ENCODE data around the gene PHLPP1.
"Not testable (repeated sequence)": the region's sequence is repeated elsewhere in the genome, so short reads cannot be mapped to it uniquely, and the experiment has no call there.

Gene PHLPP1

DNA sequence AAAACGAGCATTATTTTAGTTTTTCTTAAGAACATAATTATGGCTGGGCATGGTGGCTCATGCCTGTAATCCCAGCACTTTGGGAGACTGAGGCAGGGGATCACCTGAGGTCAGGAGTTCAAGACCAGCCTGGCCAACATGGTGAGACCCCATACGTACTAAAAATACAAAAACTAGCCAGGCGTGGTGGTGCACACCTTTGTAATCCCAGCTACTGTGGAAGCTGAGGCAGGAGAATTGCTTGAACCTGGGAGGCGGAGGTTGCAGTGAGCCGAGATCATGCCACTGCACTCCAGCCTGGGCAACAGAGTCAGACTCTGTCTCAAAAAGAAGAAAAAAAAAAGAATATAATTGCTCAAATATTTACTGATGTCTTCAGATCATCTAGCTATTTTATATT, 25.3 kb downstream of the PHLPP1 start:
- H3K27me3 ChIP-seq (ENCODE audit: control insufficient read depth in 1 of 2, insufficient read depth in 2 of 2, low read length in 2 of 2); H3K9ac ChIP-seq (ENCODE audit: low read depth in 1 of 2, low read length in 2 of 2); H3K4me3 ChIP-seq (ENCODE audit: low read depth in 1 of 2, low read length in 2 of 2); H3K36me3 ChIP-seq (ENCODE audit: control insufficient read depth in 1 of 2, insufficient read depth in 2 of 2, low read length in 2 of 2); H3K9me3 ChIP-seq (ENCODE audit: control insufficient read depth in 1 of 2, low read length in 2 of 2): not testable (repeated sequence)
- H3K4me1 ChIP-seq (ENCODE audit: control insufficient read depth in 1 of 2, insufficient read depth in 2 of 2, low read length in 2 of 2) = peaks cover 18 to 43% of the 10 kb centered on the region in 2 donors
- H3K27ac ChIP-seq (ENCODE audit: low read depth, low read length) = peak overlapping the region; percentile 13

- Histone ChIP-seq H3K27ac (ENCODE audit: low read depth, low read length) (no peak overlapping the region), H3K4me3 (ENCODE audit: low read depth in 1 of 2, low read length in 2 of 2) (peak overlapping the region; percentile 41 to 48), H3K4me1 (ENCODE audit: control insufficient read depth in 1 of 2, insufficient read depth in 2 of 2, low read length in 2 of 2) (peaks cover 18 to 45% of the 10 kb centered on the region in 2 donors)
These were observed 25.8 kb downstream of the PHLPP1 start for GRCh38 chr18:62741118-62741566.

DNA sequence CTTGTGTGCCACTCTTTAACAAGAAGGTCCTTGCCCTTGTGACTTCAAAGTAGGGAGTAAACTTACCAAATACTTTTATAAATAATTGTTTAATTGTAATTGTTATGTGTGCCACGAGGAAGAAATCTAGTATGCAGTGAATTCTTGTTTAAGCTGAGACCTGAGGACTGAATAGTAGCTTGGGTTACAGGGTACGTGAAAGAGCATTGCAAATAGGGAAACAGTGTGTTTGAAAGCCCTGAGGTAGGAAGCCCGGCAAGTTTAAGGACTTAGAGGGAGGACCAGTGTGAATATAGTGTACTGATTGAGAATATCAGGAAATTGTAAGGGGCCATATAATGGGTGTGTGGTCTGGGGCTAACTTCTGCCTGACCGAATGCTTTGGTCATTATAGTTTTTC, 26.2 kb downstream of the PHLPP1 start:
- Histone ChIP-seq H3K27me3 (ENCODE audit: control insufficient read depth in 1 of 2, insufficient read depth in 2 of 2, low read length in 2 of 2) (no peaks in the 10 kb centered on the region), H3K4me1 (ENCODE audit: control insufficient read depth in 1 of 2, insufficient read depth in 2 of 2, low read length in 2 of 2) (peaks cover 18 to 42% of the 10 kb centered on the region in 2 donors), H3K9ac (ENCODE audit: low read depth in 1 of 2, low read length in 2 of 2) (peak overlapping the region in 1 of 2 donors; percentile 49), H3K36me3 (ENCODE audit: control insufficient read depth in 1 of 2, insufficient read depth in 2 of 2, low read length in 2 of 2) (no peaks in the 10 kb centered on the region), H3K4me3 (ENCODE audit: low read depth in 1 of 2, low read length in 2 of 2) (peak overlapping the region; percentile 41 to 48), H3K9me3 (ENCODE audit: control insufficient read depth in 1 of 2, low read length in 2 of 2) (no peaks in the 10 kb centered on the region), H3K27ac (ENCODE audit: low read depth, low read length) (peak overlapping the region; percentile 64)

More at GRCh38 chr18:62741118-62741566, 25.8 kb downstream of the PHLPP1 start:
- Histone ChIP-seq H3K27me3 (ENCODE audit: control insufficient read depth in 1 of 2, insufficient read depth in 2 of 2, low read length in 2 of 2) (no peaks in the 10 kb centered on the region), H3K36me3 (ENCODE audit: control insufficient read depth in 1 of 2, insufficient read depth in 2 of 2, low read length in 2 of 2) (no peaks in the 10 kb centered on the region), H3K9me3 (ENCODE audit: control insufficient read depth in 1 of 2, low read length in 2 of 2) (no peaks in the 10 kb centered on the region), H3K9ac (ENCODE audit: low read depth in 1 of 2, low read length in 2 of 2) (no peak overlapping the region)

- Histone ChIP-seq H3K27ac (ENCODE audit: low read depth, low read length) (no peak overlapping the region), H3K9me3 (ENCODE audit: control insufficient read depth in 1 of 2, low read length in 2 of 2) (no peaks in the 10 kb centered on the region), H3K4me1 (ENCODE audit: control insufficient read depth in 1 of 2, insufficient read depth in 2 of 2, low read length in 2 of 2) (peaks cover 18 to 41% of the 10 kb centered on the region in 2 donors), H3K36me3 (ENCODE audit: control insufficient read depth in 1 of 2, insufficient read depth in 2 of 2, low read length in 2 of 2) (no peaks in the 10 kb centered on the region), H3K27me3 (ENCODE audit: control insufficient read depth in 1 of 2, insufficient read depth in 2 of 2, low read length in 2 of 2) (no peaks in the 10 kb centered on the region), H3K4me3 (ENCODE audit: low read depth in 1 of 2, low read length in 2 of 2) (no peak overlapping the region), H3K9ac (ENCODE audit: low read depth in 1 of 2, low read length in 2 of 2) (no peak overlapping the region)
These were observed 29.0 kb downstream of the PHLPP1 start for GRCh38 chr18:62744076-62744968.

DNA sequence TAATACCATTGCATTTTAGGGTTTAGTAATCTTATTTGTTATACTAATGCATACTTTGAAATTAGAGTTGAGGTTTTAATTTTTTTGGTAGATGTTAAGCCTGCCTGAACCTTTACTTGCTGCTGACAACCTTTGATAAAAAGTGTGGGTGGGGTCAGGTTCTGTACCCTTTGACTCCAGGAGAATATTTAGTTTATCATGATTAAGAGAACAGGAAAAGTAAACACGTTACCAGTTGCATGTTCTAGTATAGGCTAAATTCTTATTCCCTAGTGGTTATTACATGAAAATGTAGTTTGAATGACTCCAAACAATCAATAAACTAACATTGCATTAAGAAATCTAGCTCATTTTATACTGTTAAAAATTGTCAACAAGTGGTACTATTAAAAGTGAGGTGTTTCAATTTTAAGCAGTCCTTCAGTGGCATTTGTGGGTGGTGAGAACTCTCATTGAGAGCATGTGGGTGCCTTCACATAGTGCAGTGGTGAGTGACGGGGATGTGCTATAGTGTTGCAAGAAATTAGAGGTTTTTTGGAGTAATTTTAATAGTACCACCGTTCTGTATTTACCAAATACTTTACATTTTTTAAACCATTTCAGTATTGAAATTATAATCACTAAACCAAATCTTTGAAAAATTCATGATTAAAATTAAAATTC, 29.9 kb downstream of the PHLPP1 start:
- H3K36me3 ChIP-seq (ENCODE audit: control insufficient read depth in 1 of 2, insufficient read depth in 2 of 2, low read length in 2 of 2) = no peaks in the 10 kb centered on the region
- H3K9me3 ChIP-seq (ENCODE audit: control insufficient read depth in 1 of 2, low read length in 2 of 2) = no peaks in the 10 kb centered on the region
- H3K9ac ChIP-seq (ENCODE audit: low read depth in 1 of 2, low read length in 2 of 2) = no peak overlapping the region
- H3K27ac ChIP-seq (ENCODE audit: low read depth, low read length) = no peak overlapping the region
- peaks cover 18 to 40% of the 10 kb centered on the region in 2 donors for H3K4me1 ChIP-seq (ENCODE audit: control insufficient read depth in 1 of 2, insufficient read depth in 2 of 2, low read length in 2 of 2)
- no peak overlapping the region for H3K4me3 ChIP-seq (ENCODE audit: low read depth in 1 of 2, low read length in 2 of 2)
- H3K27me3 ChIP-seq (ENCODE audit: control insufficient read depth in 1 of 2, insufficient read depth in 2 of 2, low read length in 2 of 2) = no peaks in the 10 kb centered on the region

GRCh38 chr18:62749389-62749788, 34.0 kb downstream of the PHLPP1 start:
- Histone ChIP-seq H3K9ac (ENCODE audit: low read depth in 1 of 2, low read length in 2 of 2) (no peak overlapping the region), H3K27me3 (ENCODE audit: control insufficient read depth in 1 of 2, insufficient read depth in 2 of 2, low read length in 2 of 2) (no peaks in the 10 kb centered on the region), H3K4me3 (ENCODE audit: low read depth in 1 of 2, low read length in 2 of 2) (no peak overlapping the region), H3K36me3 (ENCODE audit: control insufficient read depth in 1 of 2, insufficient read depth in 2 of 2, low read length in 2 of 2) (no peaks in the 10 kb centered on the region), H3K9me3 (ENCODE audit: control insufficient read depth in 1 of 2, low read length in 2 of 2) (no peaks in the 10 kb centered on the region), H3K4me1 (ENCODE audit: control insufficient read depth in 1 of 2, insufficient read depth in 2 of 2, low read length in 2 of 2) (peaks cover 19 to 41% of the 10 kb centered on the region in 2 donors), H3K27ac (ENCODE audit: low read depth, low read length) (no peak overlapping the region)

DNA sequence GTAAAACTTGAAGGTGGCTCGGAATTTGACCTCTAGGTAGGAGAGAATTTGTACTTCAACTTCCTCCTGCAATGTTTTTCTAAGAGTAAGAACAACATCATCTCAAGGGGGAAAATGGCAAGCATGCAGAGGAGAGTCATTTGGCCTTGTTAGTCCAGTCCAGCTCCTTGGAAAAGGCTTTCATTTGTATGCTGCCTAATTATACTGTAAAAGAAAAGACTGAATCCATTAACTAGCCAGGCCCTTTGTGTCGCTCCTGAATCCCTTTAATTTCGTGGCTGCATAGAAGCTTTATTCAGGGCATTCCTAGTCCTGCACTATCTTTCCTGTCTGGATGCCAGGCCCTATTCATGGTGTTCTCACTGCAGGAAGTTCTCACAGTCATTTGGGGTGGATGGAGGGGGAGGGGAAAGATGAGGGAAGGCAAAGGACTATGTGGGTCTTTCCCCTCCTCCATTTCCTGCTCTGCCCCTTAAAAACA, 36.0 kb downstream of the PHLPP1 start:
- Histone ChIP-seq H3K4me1 (ENCODE audit: control insufficient read depth in 1 of 2, insufficient read depth in 2 of 2, low read length in 2 of 2) (peaks cover 13 to 26% of the 10 kb centered on the region in 2 donors), H3K27me3 (ENCODE audit: control insufficient read depth in 1 of 2, insufficient read depth in 2 of 2, low read length in 2 of 2) (no peaks in the 10 kb centered on the region), H3K9me3 (ENCODE audit: control insufficient read depth in 1 of 2, low read length in 2 of 2) (no peaks in the 10 kb centered on the region), H3K4me3 (ENCODE audit: low read depth in 1 of 2, low read length in 2 of 2) (no peak overlapping the region), H3K36me3 (ENCODE audit: control insufficient read depth in 1 of 2, insufficient read depth in 2 of 2, low read length in 2 of 2) (no peaks in the 10 kb centered on the region), H3K9ac (ENCODE audit: low read depth in 1 of 2, low read length in 2 of 2) (no peak overlapping the region), H3K27ac (ENCODE audit: low read depth, low read length) (no peak overlapping the region)

DNA sequence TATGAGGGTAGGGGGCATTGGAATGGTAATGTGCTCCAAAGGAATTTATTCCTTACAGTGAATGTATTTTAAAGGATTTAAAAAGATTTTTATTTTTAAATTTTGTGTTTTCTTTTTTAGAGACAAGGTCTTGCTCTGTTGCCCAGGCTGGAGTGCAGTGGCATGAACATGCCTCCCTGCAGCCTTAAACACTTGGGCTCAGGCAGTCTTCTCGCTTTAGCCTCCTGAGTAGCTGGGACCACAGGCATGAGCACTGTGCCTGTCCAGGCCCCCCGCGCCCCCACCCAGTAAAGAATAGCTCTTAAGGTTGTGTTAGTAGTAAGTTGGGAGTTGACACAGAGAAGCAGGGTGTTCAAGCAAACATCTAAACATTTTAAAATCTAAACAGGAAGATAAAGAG, 36.6 kb downstream of the PHLPP1 start:
- Histone ChIP-seq H3K27ac (ENCODE audit: low read depth, low read length) (no peak overlapping the region), H3K4me1 (ENCODE audit: control insufficient read depth in 1 of 2, insufficient read depth in 2 of 2, low read length in 2 of 2) (peaks cover 13 to 31% of the 10 kb centered on the region in 2 donors), H3K9me3 (ENCODE audit: control insufficient read depth in 1 of 2, low read length in 2 of 2) (no peaks in the 10 kb centered on the region), H3K27me3 (ENCODE audit: control insufficient read depth in 1 of 2, insufficient read depth in 2 of 2, low read length in 2 of 2) (no peaks in the 10 kb centered on the region), H3K9ac (ENCODE audit: low read depth in 1 of 2, low read length in 2 of 2) (no peak overlapping the region), H3K36me3 (ENCODE audit: control insufficient read depth in 1 of 2, insufficient read depth in 2 of 2, low read length in 2 of 2) (no peaks in the 10 kb centered on the region), H3K4me3 (ENCODE audit: low read depth in 1 of 2, low read length in 2 of 2) (no peak overlapping the region)

- Histone ChIP-seq H3K9ac (ENCODE audit: low read depth in 1 of 2, low read length in 2 of 2) (no peak overlapping the region), H3K4me3 (ENCODE audit: low read depth in 1 of 2, low read length in 2 of 2) (no peak overlapping the region), H3K4me1 (ENCODE audit: control insufficient read depth in 1 of 2, insufficient read depth in 2 of 2, low read length in 2 of 2) (peaks cover 13 to 40% of the 10 kb centered on the region in 2 donors), H3K9me3 (ENCODE audit: control insufficient read depth in 1 of 2, low read length in 2 of 2) (no peaks in the 10 kb centered on the region), H3K27ac (ENCODE audit: low read depth, low read length) (no peak overlapping the region), H3K36me3 (ENCODE audit: control insufficient read depth in 1 of 2, insufficient read depth in 2 of 2, low read length in 2 of 2) (no peaks in the 10 kb centered on the region), H3K27me3 (ENCODE audit: control insufficient read depth in 1 of 2, insufficient read depth in 2 of 2, low read length in 2 of 2) (no peaks in the 10 kb centered on the region)
These were observed 38.7 kb downstream of the PHLPP1 start for GRCh38 chr18:62754026-62754425.

GRCh38 chr18:62755454-62755853, 40.1 kb downstream of the PHLPP1 start:
- Histone ChIP-seq H3K4me3 (ENCODE audit: low read depth in 1 of 2, low read length in 2 of 2) (no peak overlapping the region), H3K9ac (ENCODE audit: low read depth in 1 of 2, low read length in 2 of 2) (no peak overlapping the region), H3K36me3 (ENCODE audit: control insufficient read depth in 1 of 2, insufficient read depth in 2 of 2, low read length in 2 of 2) (no peaks in the 10 kb centered on the region), H3K27me3 (ENCODE audit: control insufficient read depth in 1 of 2, insufficient read depth in 2 of 2, low read length in 2 of 2) (no peaks in the 10 kb centered on the region), H3K27ac (ENCODE audit: low read depth, low read length) (no peak overlapping the region), H3K4me1 (ENCODE audit: control insufficient read depth in 1 of 2, insufficient read depth in 2 of 2, low read length in 2 of 2) (peaks cover 13 to 34% of the 10 kb centered on the region in 2 donors), H3K9me3 (ENCODE audit: control insufficient read depth in 1 of 2, low read length in 2 of 2) (no peaks in the 10 kb centered on the region)

All from duodenal mucosa (tissue), 2 donors.